GM23338 (cell line): ENCODE measurements around the gene ADPRH. TPM values are rescaled to one million over a fixed set of nuclear protein-coding genes. Genes with fewer than 3 reads are reported as not detected.

Source experiments
- ATAC-seq: fragments of 200-7000 bp; cut with Tn5 transposase; 3 replicates; pipeline ENCODE4 v1.9.1; 2020
- DNase-seq: peaks from one replicate; pipeline ENCODE4 v3.0.0-alpha.2; 2015; ENCODE audit warnings: low spot score
- H2AFZ ChIP-seq: fragments of 200-600 bp; sonication (generic); 2 replicates; pipeline ENCODE4 v1.8.0; 2016; ENCODE audit warnings: antibody characterized with exemption, mild to moderate bottlenecking, moderate library complexity
- H3F3A ChIP-seq: fragments of 200-600 bp; sonication (generic); replicated peaks from 2 replicates; pipeline ENCODE4 v1.8.0; 2017; ENCODE audit warnings: antibody characterized with exemption, mixed run types, low read depth
- H3K27ac ChIP-seq: fragments of 200-600 bp; sonication (generic); 2 replicates; pipeline ENCODE4 v1.6.1; 2016; ENCODE audit warnings: low read depth
- H3K27me3 ChIP-seq: fragments of 200-600 bp; sonication (generic); 2 replicates; pipeline ENCODE4 v1.8.0; 2016; ENCODE audit warnings: mild to moderate bottlenecking, mixed run types, moderate library complexity; ENCODE audit not compliant: insufficient read depth
- H3K36me3 ChIP-seq: fragments of 200-600 bp; sonication (generic); 2 replicates; pipeline ENCODE4 v1.8.0; 2016; ENCODE audit warnings: mild to moderate bottlenecking; ENCODE audit not compliant: insufficient read depth
- H3K4me1 ChIP-seq: fragments of 200-600 bp; sonication (generic); 2 replicates; pipeline ENCODE4 v1.8.0; 2016; ENCODE audit warnings: mild to moderate bottlenecking, moderate library complexity; ENCODE audit not compliant: insufficient read depth
- H3K4me2 ChIP-seq: fragments of 200-600 bp; sonication (generic); 2 replicates; pipeline ENCODE4 v1.7.1; 2017; ENCODE audit warnings: mixed run types
- H3K4me3 ChIP-seq: fragments of 200-600 bp; sonication (generic); 2 replicates; pipeline ENCODE4 v1.6.1; 2016; ENCODE audit warnings: mixed run types
- H3K79me2 ChIP-seq: fragments of 200-600 bp; sonication (generic); replicated peaks from 2 replicates; pipeline ENCODE4 v1.8.0; 2017; ENCODE audit warnings: mild to moderate bottlenecking; ENCODE audit not compliant: insufficient read depth
- H3K9me2 ChIP-seq: fragments of 200-600 bp; sonication (generic); 2 replicates; pipeline ENCODE4 v1.8.0; 2017; ENCODE audit not compliant: insufficient read depth
- H4K20me1 ChIP-seq: fragments of 200-600 bp; sonication (generic); replicated peaks from 2 replicates; pipeline ENCODE4 v1.8.0; 2017; ENCODE audit warnings: mild to moderate bottlenecking; ENCODE audit not compliant: insufficient read depth
- H3K27ac Mint-ChIP-seq: 2 replicates; pipeline ENCODE4 v1.8.0; 2020; ENCODE audit warnings: inconsistent platforms, mild to moderate bottlenecking, moderate library complexity, mixed read lengths
- H3K27me3 Mint-ChIP-seq: 3 replicates; pipeline ENCODE4 v1.8.0; 2022; ENCODE audit warnings: low read depth, mild to moderate bottlenecking, moderate library complexity, mixed read lengths, inconsistent platforms; ENCODE audit not compliant: insufficient read depth, poor library complexity
- H3K36me3 Mint-ChIP-seq: 3 replicates; pipeline ENCODE4 v1.8.0; 2021; ENCODE audit warnings: low read depth, mild to moderate bottlenecking, inconsistent platforms, moderate library complexity, mixed read lengths
- H3K4me1 Mint-ChIP-seq: 3 replicates; pipeline ENCODE4 v1.8.0; 2020; ENCODE audit warnings: mild to moderate bottlenecking, inconsistent platforms, mixed read lengths
- H3K4me3 Mint-ChIP-seq: 3 replicates; pipeline ENCODE4 v1.8.0; 2021; ENCODE audit warnings: moderate library complexity, mild to moderate bottlenecking, inconsistent platforms, mixed read lengths
- H3K9me3 Mint-ChIP-seq: 3 replicates; pipeline ENCODE4 v1.8.0; 2020; ENCODE audit warnings: moderate library complexity, mild to moderate bottlenecking, inconsistent platforms, mixed read lengths
- CREB1 ChIP-seq: fragments of 250-450 bp; sonication (Bioruptor Pico); IDR thresholded peaks from 2 replicates; pipeline ENCODE4 v1.5.0; 2020; ENCODE audit warnings: low read depth, mild to moderate bottlenecking, moderate library complexity
- CTCF ChIP-seq, 2 experiments: fragments of 200-600 bp in 1 of 2; sonication (generic) in 1 of 2; conservative IDR thresholded peaks; 2 replicates each; pipeline versions ENCODE4 v1.5.1 to v1.6.1; 2016 to 2017; ENCODE audit warnings: antibody characterized with exemption in 2 of 2, low read depth in 2 of 2, mild to moderate bottlenecking in 2 of 2, moderate library complexity in 1 of 2
- ETS1 ChIP-seq: IDR thresholded peaks from 2 replicates; pipeline ENCODE4 v1.6.1; 2016; ENCODE audit warnings: antibody characterized with exemption
- EZH2 ChIP-seq: fragments of 200-600 bp; sonication (generic); IDR thresholded peaks from one replicate; pipeline ENCODE4 v1.8.0; 2017; ENCODE audit warnings: antibody characterized with exemption, mild to moderate bottlenecking, low read depth; ENCODE audit not compliant: unreplicated experiment
- EZH2phosphoT487 ChIP-seq: fragments of 200-600 bp; sonication (generic); IDR thresholded peaks from one replicate; pipeline ENCODE4 v1.8.1; 2018; ENCODE audit warnings: antibody characterized with exemption; ENCODE audit not compliant: unreplicated experiment
- JUNB ChIP-seq: IDR thresholded peaks from one replicate; pipeline ENCODE4 v1.6.1; 2016; ENCODE audit warnings: antibody characterized with exemption; ENCODE audit not compliant: unreplicated experiment
- NANOG ChIP-seq: IDR thresholded peaks from 2 replicates; pipeline ENCODE4 v1.6.1; 2016; ENCODE audit warnings: antibody characterized with exemption, borderline replicate concordance
- POLR2AphosphoS5 ChIP-seq: IDR thresholded peaks from 2 replicates; pipeline ENCODE4 v1.6.1; 2016; ENCODE audit warnings: antibody characterized with exemption, low read depth
- REST ChIP-seq: IDR thresholded peaks from one replicate; pipeline ENCODE4 v1.6.1; 2018; ENCODE audit warnings: antibody characterized with exemption; ENCODE audit not compliant: unreplicated experiment
- STAT1 ChIP-seq: IDR thresholded peaks from one replicate; pipeline ENCODE4 v1.6.1; 2016; ENCODE audit warnings: antibody characterized with exemption; ENCODE audit not compliant: unreplicated experiment
- ZNF114 ChIP-seq: fragments of 250-450 bp; sonication (Bioruptor Pico); IDR thresholded peaks from 2 replicates; pipeline ENCODE4 v1.5.0; 2020; ENCODE audit warnings: mild to moderate bottlenecking, moderate library complexity
- ZNF331 ChIP-seq: fragments of 250-450 bp; sonication (Bioruptor Pico); IDR thresholded peaks from 2 replicates; pipeline ENCODE4 v1.5.0; 2020; ENCODE audit warnings: low read depth, mild to moderate bottlenecking, moderate library complexity
- ZNF462 ChIP-seq: fragments of 250-450 bp; sonication (Bioruptor Pico); IDR thresholded peaks from 2 replicates; pipeline ENCODE4 v1.5.0; 2020; ENCODE audit warnings: mild to moderate bottlenecking, moderate library complexity
- polyA plus RNA-seq: library from polyadenylated mRNA; unstranded; fragments of >200 nt; fragmentation: Nextera tagmentation; extraction: Ambion mirVana; gene quantifications from 2 replicates; pipeline ENCODE4 v1.2.1, GENCODE V29; 2016
- total RNA-seq: library from RNA; depleted of rRNA; stranded (reverse); fragments of >200 nt; shearing (Covaris generic); gene quantifications from 2 replicates; pipeline ENCODE4 v1.2.3, GENCODE V29; 2014

Gene ADPRH
- total and polyA plus RNA-seq, 2 experiments from 2014 or later = 1.2 to 3.4 TPM

- Histone ChIP-seq H3K79me2 (no peaks in the 10 kb centered on the region), H3K4me3 (no peak overlapping the region), H3K27ac (no peak overlapping the region), H3K36me3 (no peaks in the 10 kb centered on the region), H3K4me1 (no peaks in the 10 kb centered on the region), H3K9me2 (0 out of 2 replicates have a peak, but pooled peaks cover 3% of the 10 kb centered on the region), H3F3A (no peaks in the 10 kb centered on the region), H2AFZ (0 out of 2 replicates have a peak overlapping the region, but pooled peaks have one; percentile 91), H3K4me2 (no peak overlapping the region), H4K20me1 (no peaks in the 10 kb centered on the region), H3K27me3 (no peaks in the 10 kb centered on the region)
- Mint-ChIP-seq H3K27me3 (no peaks in the 10 kb centered on the region), H3K4me3 (no peak overlapping the region), H3K36me3 (no peaks in the 10 kb centered on the region), H3K9me3 (no peaks in the 10 kb centered on the region), H3K4me1 (peaks cover 3% of the 10 kb centered on the region; the same call in 1 of the 3 replicates), H3K27ac (no peak overlapping the region)
- ATAC-seq (no peak), DNase-seq (no peak)
- TF ChIP-seq EZH2 (no peak), ETS1 (no peak), STAT1 (no peak), NANOG (no peak), ZNF331 (CRISPR knock-in tag) (no peak), ZNF114 (CRISPR knock-in tag) (no peak), EZH2phosphoT487 (no peak), CTCF (conservative IDR thresholded peaks at IDR 0.05; ENCODE audit: low read depth in 2 of 2) (no peak), REST (no peak), ZNF462 (CRISPR knock-in tag) (no peak), POLR2AphosphoS5 (no peak), JUNB (no peak), CREB1 (CRISPR knock-in tag) (no peak)
Measured at GRCh38 chr3:119560160-119560559, 19.1 kb upstream of the ADPRH start.
